GM19193 (cell line): ENCODE results near the gene MINK1.

Experiments
- POLR2A ChIP-seq: IDR thresholded peaks from 4 replicates; pipeline ENCODE4 v1.6.1; 2011; ENCODE audit not compliant: insufficient read depth, insufficient read length; ENCODE audit errors: extremely low read depth

Gene MINK1

DNA sequence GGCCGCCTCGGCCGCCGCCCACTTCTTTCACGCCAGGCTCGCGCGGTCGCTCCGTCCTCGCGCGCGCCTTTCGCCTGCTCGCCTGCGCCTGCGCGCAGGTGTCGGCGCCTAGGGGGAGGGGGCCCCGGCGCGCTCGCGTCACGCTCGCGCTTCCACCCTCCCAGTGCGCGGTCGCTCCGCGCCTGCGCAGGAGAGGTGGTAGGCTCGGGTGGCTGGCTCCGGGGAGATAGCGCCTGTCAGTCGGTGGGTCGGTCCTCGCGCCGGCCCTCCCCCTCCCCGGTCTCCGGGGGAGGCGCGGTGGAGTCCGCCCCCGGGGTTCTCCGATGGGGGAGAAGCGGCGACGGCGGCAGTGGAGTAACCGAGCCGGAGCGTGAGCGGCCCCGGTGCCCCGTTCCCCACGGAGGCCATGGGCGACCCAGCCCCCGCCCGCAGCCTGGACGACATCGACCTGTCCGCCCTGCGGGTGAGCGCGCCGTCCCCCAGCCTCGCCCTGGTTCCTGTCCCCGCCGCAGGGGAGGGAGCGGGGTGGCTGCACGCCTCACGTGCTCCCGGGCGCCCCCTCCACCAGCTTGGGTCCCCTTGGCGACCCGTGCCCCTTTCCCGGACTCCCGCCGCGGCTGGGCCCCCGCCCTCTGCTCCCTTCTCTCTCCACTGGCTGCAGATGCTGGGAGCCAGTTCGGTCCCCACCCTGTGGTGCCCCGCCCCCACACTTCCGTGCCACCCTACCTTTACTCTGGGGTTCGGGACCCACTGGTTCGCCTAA lies at the start of gene MINK1:
TSS of gene MINK1 (plus strand) at position 163 of the 763 bp plus-strand sequence. CDS start at position 407, 244 bp downstream.
- peak; percentile 67 for TF ChIP-seq POLR2A

DNA sequence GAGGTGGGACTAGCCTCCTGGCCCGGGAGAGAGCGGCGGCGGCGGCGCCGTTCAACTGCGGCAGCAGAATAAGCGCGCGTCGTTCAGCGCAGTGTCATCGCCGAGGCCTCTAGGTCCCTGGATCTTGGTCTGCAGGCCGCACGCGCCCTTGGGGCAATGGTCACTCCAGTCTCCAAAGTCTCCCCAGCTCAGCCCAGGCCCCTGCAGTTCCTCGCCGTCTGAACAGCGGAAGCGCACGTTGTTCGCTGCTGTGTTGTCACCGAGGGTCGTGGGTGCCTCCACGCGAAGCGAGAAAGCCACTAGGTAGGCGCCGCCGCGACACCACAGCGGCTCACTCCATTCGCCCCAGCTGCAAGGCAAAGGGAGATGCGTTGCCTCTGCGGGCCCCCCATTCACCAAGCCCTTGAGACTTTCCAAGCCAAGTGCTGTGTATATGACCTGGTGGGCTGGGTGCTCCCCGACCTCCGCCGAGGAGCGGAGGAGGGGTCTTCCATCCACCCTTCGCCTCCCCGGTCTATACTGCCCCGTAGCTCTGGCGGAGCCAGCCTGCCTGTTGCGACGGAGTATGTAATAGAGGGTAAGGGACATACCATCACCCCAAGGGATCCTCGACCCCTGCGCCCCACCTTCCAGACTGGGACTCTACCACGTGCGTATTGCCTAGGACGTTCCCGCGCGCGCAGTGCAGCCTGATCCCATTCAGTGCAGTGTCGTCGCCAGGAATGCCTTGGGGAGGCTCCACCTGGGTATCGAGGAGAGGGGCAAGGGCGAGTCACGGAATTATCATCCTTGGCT lies 47.6 kb upstream of the MINK1 start:
- no peak for TF ChIP-seq POLR2A

- TF ChIP-seq POLR2A, result no peak
These were observed 47.0 kb upstream of the MINK1 start, which contains the start of gene VMO1 for GRCh38 chr17:4786106-4786511. Gene VMO1, minus strand, starts transcription at chr17:4786364. Its CDS starts 12 bp downstream, at chr17:4786352.

DNA sequence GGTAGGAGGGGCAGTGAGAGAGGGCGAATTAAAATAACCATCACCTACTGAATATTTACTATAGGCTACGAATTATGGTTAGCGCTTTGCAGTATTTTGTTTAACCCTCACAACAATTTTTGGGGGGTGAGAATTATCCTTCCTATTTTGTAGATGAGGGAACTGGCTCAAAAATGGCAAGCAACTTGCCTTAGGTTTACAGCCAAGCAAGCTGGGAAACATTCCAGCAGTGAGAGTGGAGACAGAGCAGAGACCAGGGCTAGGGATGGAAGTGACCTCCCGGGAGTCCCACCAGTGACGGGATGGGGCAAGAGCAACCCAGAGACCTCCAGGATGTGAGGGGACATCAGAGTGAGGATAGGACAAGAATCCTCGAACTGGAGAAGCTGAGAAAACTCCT lies 46.6 kb upstream of the MINK1 start:
- no peak for TF ChIP-seq POLR2A

GRCh38 chr17:4788159-4788806 lies 44.9 kb upstream of the MINK1 start:
- no peak for TF ChIP-seq POLR2A

DNA sequence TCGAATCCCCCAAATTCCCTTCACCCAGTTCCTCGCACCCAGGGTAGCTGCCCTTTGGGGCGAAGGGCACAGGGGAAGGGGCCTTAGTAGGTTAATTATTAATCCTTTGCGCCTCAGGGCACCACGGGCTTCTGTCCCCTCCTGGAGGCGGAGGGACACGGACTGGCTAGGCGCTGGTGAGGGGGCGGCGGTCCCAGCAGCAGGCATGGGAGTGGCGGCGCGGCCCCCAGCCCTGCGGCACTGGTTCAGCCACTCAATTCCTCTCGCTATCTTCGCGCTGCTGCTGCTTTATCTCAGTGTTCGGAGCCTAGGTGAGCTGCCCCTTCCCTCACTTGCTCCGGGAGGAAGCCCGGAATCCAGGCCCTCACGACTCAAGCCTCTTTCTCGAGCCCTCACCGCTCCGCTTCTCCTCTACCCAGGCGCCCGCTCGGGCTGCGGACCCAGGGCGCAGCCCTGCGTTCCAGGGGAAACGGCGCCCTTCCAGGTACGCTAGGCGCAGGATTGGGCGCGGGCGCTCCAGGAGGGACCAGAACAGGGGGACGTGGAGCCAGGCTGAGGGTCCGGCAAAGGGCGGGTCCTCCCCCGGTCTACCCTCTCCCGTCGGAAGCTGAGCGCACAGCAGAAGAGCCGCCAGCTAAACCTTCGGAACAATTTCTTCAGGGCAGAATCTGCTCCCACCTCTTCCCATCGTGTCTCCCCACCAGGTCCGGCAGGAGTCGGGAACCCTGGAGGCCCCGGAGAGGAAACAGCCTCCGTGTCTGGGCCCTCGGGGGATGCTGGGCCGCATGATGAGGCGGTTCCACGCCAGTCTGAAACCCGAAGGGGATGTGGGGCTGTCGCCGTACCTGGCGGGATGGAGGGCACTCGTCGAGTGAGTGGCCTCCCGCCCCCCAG lies 44.1 kb upstream of the MINK1 start, which contains the start of gene GLTPD2:
TSS of gene GLTPD2 (plus strand) at position 158 of the 894 bp plus-strand sequence. CDS start at position 206, 48 bp downstream.
- no peak for TF ChIP-seq POLR2A

- TF ChIP-seq POLR2A, result no peak
These were observed 43.5 kb upstream of the MINK1 start for GRCh38 chr17:4789701-4789950.

GRCh38 chr17:4789951-4790704 lies 43.0 kb upstream of the MINK1 start:
- peak; percentile 71 for TF ChIP-seq POLR2A

GRCh38 chr17:4790705-4791088 lies 42.4 kb upstream of the MINK1 start:
- TF ChIP-seq POLR2A, result no peak

- TF ChIP-seq POLR2A, result no peak
These were observed 38.0 kb upstream of the MINK1 start for GRCh38 chr17:4795168-4795567.

DNA sequence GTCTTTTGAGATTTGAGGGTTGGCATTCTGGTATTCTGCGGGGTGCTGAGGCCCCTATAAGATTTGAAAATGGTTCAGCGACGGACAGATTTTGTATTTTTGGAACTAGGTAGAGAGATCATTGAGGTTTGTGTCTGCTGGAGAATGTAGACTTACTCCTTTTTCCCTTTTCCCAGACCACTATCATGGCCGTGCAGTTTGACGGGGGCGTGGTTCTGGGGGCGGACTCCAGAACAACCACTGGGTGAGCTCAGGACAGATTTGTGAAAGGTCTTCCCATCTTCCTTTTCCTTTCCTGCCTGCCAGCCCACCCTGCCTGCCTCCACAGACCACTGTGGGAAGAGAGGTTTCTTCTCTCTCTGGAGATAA lies 36.6 kb upstream of the MINK1 start:
- no peak for TF ChIP-seq POLR2A

GRCh38 chr17:4800462-4801196 lies 32.5 kb upstream of the MINK1 start:
- no peak for TF ChIP-seq POLR2A

DNA sequence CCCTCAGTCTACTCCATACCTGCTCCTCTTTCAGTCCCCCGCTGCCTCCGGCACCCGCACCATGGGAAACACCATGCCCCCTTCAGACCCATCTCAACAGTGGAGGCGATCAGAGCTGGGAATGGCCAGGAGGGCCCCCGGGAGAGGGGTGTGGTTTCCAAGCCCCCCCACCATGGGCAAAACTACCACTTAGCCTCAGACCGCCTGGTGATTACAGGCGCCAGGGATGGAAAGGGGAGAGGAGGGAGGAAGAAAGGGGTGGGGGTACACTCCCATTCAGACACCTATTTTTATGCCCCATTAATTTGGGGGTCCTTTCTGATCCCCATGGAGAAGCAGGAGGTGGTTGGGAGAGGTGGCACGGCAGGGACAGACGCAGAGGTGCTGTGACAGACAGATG lies 30.9 kb upstream of the MINK1 start, which contains the start of gene C17orf114:
TSS of gene C17orf114 (minus strand) at position 101 of the 400 bp plus-strand sequence.
- no peak for TF ChIP-seq POLR2A
